A549 (cell line): ENCODE measurements around the gene MOB3A. TPM values are rescaled to one million over a fixed set of nuclear protein-coding genes. Genes with fewer than 3 reads are reported as not detected.

Experiments
- ATAC-seq, 2 experiments: fragments of 200-7000 bp in 1 of 2; fragments of >200 bp in 1 of 2; cut with Nextera tagmentation in 1 of 2; cut with Tn5 transposase in 1 of 2; 3 replicates each; pipeline versions ENCODE4 v1.8.0 to v1.9.1; 2018 to 2020; ENCODE audit warnings: mild to moderate bottlenecking in 1 of 2, moderate library complexity in 1 of 2
- CTCF ChIA-PET: fragments of 300-600 bp; sonication (Branson Sonifier 250); formaldehyde crosslinking; extraction: SDS; loops from one replicate; lab custom pipeline; 2021; ENCODE audit warnings: antibody characterized with exemption, inconsistent platforms; lab: Yijun Ruan, JAX
- POLR2A ChIA-PET: fragments of 350-600 bp; formaldehyde crosslinking; extraction: SDS; loops from one replicate; lab custom pipeline; 2021; ENCODE audit warnings: antibody characterized with exemption, inconsistent platforms; lab: Yijun Ruan, JAX
- DNase-seq, 2 experiments: peaks; one replicate each; pipeline versions ENCODE4 v3.0.0 to v3.0.0-alpha.2; 2011 to 2016; ENCODE audit warnings: low read depth in 1 of 2, low spot score in 1 of 2
- FAIRE-seq: peaks from 2 replicates; lab custom pipeline; 2011; peaks lifted over from hg19 to GRCh38; lab: Jason Lieb, UNC
- H3K27ac ChIP-seq, 2 experiments: fragments of >200 bp; sonication (Bioruptor Twin); formaldehyde crosslinking; 3 replicates each; pipeline ENCODE4 v1.5.1; 2016 to 2017
- H3K4me1 ChIP-seq: fragments of >200 bp; sonication (Bioruptor Twin); formaldehyde crosslinking; 3 replicates; pipeline ENCODE4 v1.6.1; 2016
- H3K4me2 ChIP-seq: fragments of >200 bp; sonication (Bioruptor Twin); formaldehyde crosslinking; 3 replicates; pipeline ENCODE4 v1.6.1; 2016
- H3K4me3 ChIP-seq: fragments of >200 bp; sonication (Bioruptor Twin); formaldehyde crosslinking; 3 replicates; pipeline ENCODE4 v1.5.1; 2016
- H3K9me3 ChIP-seq: fragments of >200 bp; sonication (Bioruptor Twin); formaldehyde crosslinking; 3 replicates; pipeline ENCODE4 v1.6.1; 2016
- CBX2 ChIP-seq: fragments of 200-600 bp; sonication (generic); IDR thresholded peaks from 2 replicates; pipeline ENCODE4 v1.6.1; 2016; ENCODE audit warnings: low read depth, mild to moderate bottlenecking, borderline replicate concordance
- CHD4 ChIP-seq: fragments of 200-600 bp; sonication (generic); IDR thresholded peaks from 2 replicates; pipeline ENCODE4 v1.6.1; 2016; ENCODE audit warnings: antibody characterized with exemption, mild to moderate bottlenecking, borderline replicate concordance
- E2F6 ChIP-seq: IDR thresholded peaks from 2 replicates; pipeline ENCODE4 v1.6.1; 2012; ENCODE audit warnings: low read depth, borderline replicate concordance
- EHF ChIP-seq: fragments of 250-450 bp; sonication (Bioruptor Pico); IDR thresholded peaks from 2 replicates; pipeline ENCODE4 v1.5.0; 2020; ENCODE audit warnings: mild to moderate bottlenecking
- ESRRA ChIP-seq: fragments of 150-350 bp; IDR thresholded peaks from 2 replicates; pipeline ENCODE4 v1.6.1; 2014; ENCODE audit warnings: mild to moderate bottlenecking, low read length, borderline replicate concordance
- FOSB ChIP-seq: fragments of 250-450 bp; sonication (Bioruptor Pico); IDR thresholded peaks from 2 replicates; pipeline ENCODE4 v1.5.0; 2020; ENCODE audit warnings: mild to moderate bottlenecking, moderate library complexity
- FOSL2 ChIP-seq, 2 experiments: fragments of 450-650 bp in 1 of 2; fragments of >200 bp in 1 of 2; sonication (Bioruptor Twin) in 1 of 2; formaldehyde crosslinking; IDR thresholded peaks; 2 replicates each; pipeline versions ENCODE4 v1.5.0 to v1.6.1; 2016 to 2020; ENCODE audit warnings: mild to moderate bottlenecking in 1 of 2, moderate library complexity in 1 of 2
- HES2 ChIP-seq: fragments of >200 bp; sonication (Bioruptor Twin); formaldehyde crosslinking; IDR thresholded peaks from 2 replicates; pipeline ENCODE4 v1.6.1; 2016
- HEYL ChIP-seq: fragments of 250-450 bp; sonication (Bioruptor Pico); IDR thresholded peaks from 2 replicates; pipeline ENCODE4 v1.8.0; 2021; ENCODE audit warnings: mild to moderate bottlenecking, moderate library complexity
- HMGXB4 ChIP-seq: fragments of 250-450 bp; sonication (Bioruptor Pico); IDR thresholded peaks from 2 replicates; pipeline ENCODE4 v1.5.0; 2021; ENCODE audit warnings: mild to moderate bottlenecking, moderate library complexity, borderline replicate concordance
- HOXB13 ChIP-seq: fragments of 250-450 bp; sonication (Bioruptor Pico); IDR thresholded peaks from 2 replicates; pipeline ENCODE4 v1.5.0; 2020; ENCODE audit warnings: low read depth, mild to moderate bottlenecking, moderate library complexity
- JUNB ChIP-seq: fragments of >200 bp; sonication (Bioruptor Twin); formaldehyde crosslinking; IDR thresholded peaks from 2 replicates; pipeline ENCODE4 v1.6.1; 2016
- KDM1A ChIP-seq: fragments of 200-600 bp; sonication (generic); IDR thresholded peaks from 2 replicates; pipeline ENCODE4 v1.6.1; 2016; ENCODE audit warnings: low read depth, mild to moderate bottlenecking
- KDM5A ChIP-seq: fragments of 200-600 bp; sonication (generic); IDR thresholded peaks from 2 replicates; pipeline ENCODE4 v1.6.1; 2016; ENCODE audit warnings: antibody characterized with exemption, mild to moderate bottlenecking
- MAFK ChIP-seq: fragments of 450-650 bp; IDR thresholded peaks from 2 replicates; pipeline ENCODE4 v1.6.1; 2014; ENCODE audit not compliant: partially characterized antibody
- MAZ ChIP-seq: fragments of 150-350 bp; IDR thresholded peaks from 2 replicates; pipeline ENCODE4 v1.6.1; 2014; ENCODE audit warnings: antibody characterized with exemption, low read depth, low read length, borderline replicate concordance
- NPAS2 ChIP-seq: fragments of 250-450 bp; sonication (Bioruptor Pico); IDR thresholded peaks from 2 replicates; pipeline ENCODE4 v1.8.0; 2022; ENCODE audit warnings: mild to moderate bottlenecking, moderate library complexity, borderline replicate concordance
- NR3C1 ChIP-seq: fragments of >200 bp; sonication (Bioruptor Twin); formaldehyde crosslinking; IDR thresholded peaks from 3 replicates; pipeline ENCODE4 v1.6.1; 2017
- PHF8 ChIP-seq: fragments of 200-600 bp; sonication (generic); IDR thresholded peaks from 2 replicates; pipeline ENCODE4 v1.6.1; 2016; ENCODE audit warnings: low read depth, mild to moderate bottlenecking, antibody characterized with exemption, moderate library complexity, borderline replicate concordance
- POLR2A ChIP-seq: IDR thresholded peaks from 2 replicates; pipeline ENCODE4 v1.6.1; 2012; ENCODE audit warnings: mild to moderate bottlenecking, low read length
- RARB ChIP-seq: fragments of 250-450 bp; sonication (Bioruptor Pico); IDR thresholded peaks from 2 replicates; pipeline ENCODE4 v1.8.0; 2021; ENCODE audit warnings: mild to moderate bottlenecking, moderate library complexity
- RFX5 ChIP-seq: fragments of 450-650 bp; IDR thresholded peaks from 2 replicates; pipeline ENCODE4 v1.7.1; 2014; ENCODE audit warnings: antibody characterized with exemption, mild to moderate bottlenecking, moderate library complexity
- SMC3 ChIP-seq: fragments of >200 bp; sonication (Bioruptor Twin); formaldehyde crosslinking; IDR thresholded peaks from 3 replicates; pipeline ENCODE4 v1.6.1; 2018; ENCODE audit warnings: inconsistent platforms
- SREBF2 ChIP-seq: fragments of 450-650 bp; IDR thresholded peaks from 2 replicates; pipeline ENCODE4 v1.6.1; 2014; ENCODE audit warnings: mild to moderate bottlenecking, moderate library complexity
- TP53 ChIP-seq: fragments of 250-450 bp; sonication (Bioruptor Pico); IDR thresholded peaks from 2 replicates; pipeline ENCODE4 v1.5.0; 2021; ENCODE audit warnings: mild to moderate bottlenecking, moderate library complexity
- ZC3H11A ChIP-seq: fragments of 450-650 bp; IDR thresholded peaks from 2 replicates; pipeline ENCODE4 v1.6.1; 2014; ENCODE audit warnings: antibody characterized with exemption, mild to moderate bottlenecking
- ZNF302 ChIP-seq: fragments of 250-450 bp; sonication (Bioruptor Pico); IDR thresholded peaks from 2 replicates; pipeline ENCODE4 v1.9.0; 2021; ENCODE audit warnings: inconsistent platforms, mild to moderate bottlenecking, moderate library complexity
- WGBS: methylation state at CpG from one replicate; pipeline ENCODE4 v1.1.6; 2017; ENCODE audit errors: missing lambda C conversion rate; 5-methylcytosine and 5-hydroxymethylcytosine counted together
- polyA plus RNA-seq, 4 experiments: library from polyadenylated mRNA; depleted of rRNA in 3 of 4; stranded (reverse); fragments of >200 nt; fragmentation: RNase III in 1 of 4; extraction: RNeasy Plus Mini Kit Qiagen cat#74134 plus additional on column Dnase treatment in 1 of 4; gene quantifications; 2 replicates in 3 of 4; 3 replicates in 1 of 4; pipeline ENCODE4 v1.2.3, GENCODE V29; 2011 to 2017
- TF ChIP-seq, protein P1 (sequence below): IDR thresholded peaks from 2 replicates; pipeline ENCODE4 v1.6.1; 2012
- TF ChIP-seq, protein P2 (sequence below): IDR thresholded peaks from 2 replicates; pipeline ENCODE4 v1.6.1; 2012

MOB3A gene
- polyA plus RNA-seq, 2 of the 4 experiments (the other 2 are of a cell fraction): 9.1 to 10.9 TPM

DNA sequence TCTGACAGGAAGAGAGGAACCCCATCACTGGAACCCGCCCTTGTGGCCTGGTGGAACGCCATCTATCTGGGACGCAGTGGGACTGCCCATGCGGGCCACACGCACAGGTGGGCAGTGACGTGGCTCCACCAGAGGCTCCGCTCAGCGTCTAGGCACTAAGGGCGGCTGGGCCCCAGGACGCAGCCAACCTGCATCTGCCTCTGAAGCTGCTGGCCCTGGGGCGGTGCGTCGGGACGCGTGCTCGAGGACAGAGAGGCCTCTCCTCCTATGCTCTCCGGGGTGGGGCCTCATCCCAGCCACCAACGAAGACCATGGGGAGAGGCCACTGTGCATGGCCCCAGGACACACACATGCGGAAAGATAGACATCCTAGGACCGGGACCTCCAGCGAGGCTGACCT, 18.7 kb upstream of the MOB3A start:
- H3K4me3 ChIP-seq: no peak overlapping the region
- H3K4me1 ChIP-seq: no peaks in the 10 kb centered on the region
- ChIA-PET POLR2A (no interaction called here), CTCF (no interaction called here)
- FAIRE-seq (no peak), ATAC-seq (no peak), DNase-seq (no peak)
- no peaks in the 10 kb centered on the region for H3K9me3 ChIP-seq
- H3K27ac ChIP-seq: no peak overlapping the region
- H3K4me2 ChIP-seq: no peak overlapping the region
- 95% methylated on average over 12 of the region's 21 CpGs for whole genome bisulfite sequencing
- TF ChIP-seq SREBF2 (no peak), KDM1A (no peak), CHD4 (no peak), NPAS2 (CRISPR knock-in tag) (no peak), KDM5A (no peak), EHF (CRISPR knock-in tag) (no peak), POLR2A (no peak)

DNA sequence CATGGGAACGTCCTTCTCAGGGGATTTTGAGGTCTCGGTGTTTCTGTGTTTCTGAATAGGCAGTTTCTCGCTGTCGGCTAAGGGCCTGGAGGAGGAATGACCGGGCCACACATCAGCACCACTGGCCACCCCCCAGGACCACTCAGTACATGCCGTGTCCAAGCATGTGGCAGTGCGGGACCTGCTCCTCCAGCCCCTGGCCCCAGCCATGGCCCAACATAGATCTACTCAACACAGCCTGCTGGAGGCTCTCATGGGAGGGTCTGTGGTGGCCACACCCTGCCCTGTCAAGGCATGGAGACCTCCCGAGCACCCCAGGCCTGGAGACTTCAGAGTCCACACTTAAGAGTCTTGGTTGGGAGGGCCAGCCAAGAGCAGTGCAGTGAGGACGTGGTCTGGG, 18.1 kb upstream of the MOB3A start:
- Histone ChIP-seq H3K4me3 (no peak overlapping the region), H3K4me2 (no peak overlapping the region), H3K9me3 (no peaks in the 10 kb centered on the region), H3K4me1 (no peaks in the 10 kb centered on the region), H3K27ac (no peak overlapping the region)
- POLR2A ChIA-PET: no interaction called here
- no peak for ATAC-seq
- FAIRE-seq: no peak
- 96% methylated on average over 5 of the region's 9 CpGs for WGBS
- no peak for DNase-seq
- TF ChIP-seq HOXB13 (CRISPR knock-in tag): no peak
- no peak for TF ChIP-seq MAZ
- no peak for TF ChIP-seq KDM1A
- no peak for TF ChIP-seq RFX5
- TF ChIP-seq FOSB (CRISPR knock-in tag): no peak
- no peak for TF ChIP-seq HMGXB4 (CRISPR knock-in tag)
- TF ChIP-seq MAFK: no peak
- no peak for TF ChIP-seq ZC3H11A
- no peak for TF ChIP-seq SMC3
- no peak for TF ChIP-seq FOSL2 (IDR thresholded peaks at IDR 0.05)
- no peak for TF ChIP-seq FOSL2 (CRISPR knock-in tag; IDR thresholded peaks at IDR 0.05)
- TF ChIP-seq CBX2: no peak
- TF ChIP-seq NPAS2 (CRISPR knock-in tag): no peak
- TF ChIP-seq HEYL: no peak
- TF ChIP-seq E2F6: no peak
- TF ChIP-seq JUNB: no peak
- no peak for TF ChIP-seq ESRRA
- TF ChIP-seq RARB (CRISPR knock-in tag): no peak
- CTCF ChIA-PET: no interaction called here

DNA sequence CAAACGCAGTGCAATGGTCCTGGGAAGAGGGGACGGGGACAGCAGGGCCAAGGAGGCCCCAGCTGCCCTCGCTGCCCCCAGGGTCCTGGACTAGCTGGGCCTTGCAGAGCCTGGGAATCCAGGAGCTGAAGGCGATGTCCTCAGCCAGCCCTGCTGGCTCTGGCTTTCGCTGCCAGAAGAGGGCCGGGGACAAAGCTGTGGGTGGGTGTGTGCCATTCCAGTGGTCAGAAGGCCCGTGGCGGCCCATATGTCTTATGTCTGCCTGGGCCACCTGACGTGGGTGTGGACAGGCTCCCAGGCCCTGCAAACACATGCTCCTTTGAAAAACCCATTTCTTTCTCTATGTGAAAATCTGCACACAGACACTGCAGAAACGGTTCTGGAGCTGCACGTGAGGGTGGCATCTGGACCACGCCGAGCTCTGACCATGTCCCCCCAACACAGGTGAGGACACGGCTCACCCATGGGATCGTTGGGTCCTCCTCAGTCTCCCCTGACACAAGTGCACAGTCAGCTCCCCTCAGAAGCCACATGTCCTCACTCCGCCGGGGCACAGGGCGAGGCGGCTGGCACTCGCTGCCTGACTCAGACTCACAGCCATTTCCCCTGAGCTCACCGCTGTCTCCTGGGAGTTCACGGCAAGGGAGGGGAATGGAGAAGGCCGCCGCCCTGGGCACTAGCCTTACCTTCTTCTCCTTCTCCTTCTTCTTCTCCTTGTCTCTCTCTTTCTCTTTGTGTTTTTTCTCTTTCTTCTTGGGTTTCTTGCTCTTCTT, 17.5 kb upstream of the MOB3A start:
- FAIRE-seq (no peak), DNase-seq (no peak), ATAC-seq (no peak)
- Histone ChIP-seq H3K4me2 (no peak overlapping the region), H3K9me3 (no peaks in the 10 kb centered on the region), H3K4me3 (no peak overlapping the region), H3K27ac (no peak overlapping the region), H3K4me1 (no peaks in the 10 kb centered on the region)
- ChIA-PET CTCF (interaction anchor here (0.6 to 1.2 kb wide), 2 partner anchors 16 to 43 kb away, joined by 3 read pairs; no protein-coding TSS in a partner anchor), POLR2A (no interaction called here)
- WGBS: 87% methylated on average over 17 of the region's 24 CpGs
- TF ChIP-seq HES2: no peak
- TF ChIP-seq HEYL: no peak
- TF ChIP-seq HOXB13 (CRISPR knock-in tag): no peak
- TF ChIP-seq, protein P1, sequence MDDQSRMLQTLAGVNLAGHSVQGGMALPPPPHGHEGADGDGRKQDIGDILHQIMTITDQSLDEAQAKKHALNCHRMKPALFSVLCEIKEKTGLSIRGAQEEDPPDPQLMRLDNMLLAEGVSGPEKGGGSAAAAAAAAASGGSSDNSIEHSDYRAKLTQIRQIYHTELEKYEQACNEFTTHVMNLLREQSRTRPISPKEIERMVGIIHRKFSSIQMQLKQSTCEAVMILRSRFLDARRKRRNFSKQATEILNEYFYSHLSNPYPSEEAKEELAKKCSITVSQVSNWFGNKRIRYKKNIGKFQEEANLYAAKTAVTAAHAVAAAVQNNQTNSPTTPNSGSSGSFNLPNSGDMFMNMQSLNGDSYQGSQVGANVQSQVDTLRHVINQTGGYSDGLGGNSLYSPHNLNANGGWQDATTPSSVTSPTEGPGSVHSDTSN: no peak
- no peak for TF ChIP-seq ZC3H11A
- TF ChIP-seq KDM1A: no peak
- no peak for TF ChIP-seq TP53 (CRISPR knock-in tag)
- no peak for TF ChIP-seq CBX2
- TF ChIP-seq NR3C1: no peak
- TF ChIP-seq, protein P2, sequence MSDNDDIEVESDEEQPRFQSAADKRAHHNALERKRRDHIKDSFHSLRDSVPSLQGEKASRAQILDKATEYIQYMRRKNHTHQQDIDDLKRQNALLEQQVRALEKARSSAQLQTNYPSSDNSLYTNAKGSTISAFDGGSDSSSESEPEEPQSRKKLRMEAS: no peak
- TF ChIP-seq HMGXB4 (CRISPR knock-in tag): no peak
- TF ChIP-seq JUNB: no peak
- TF ChIP-seq ZNF302 (CRISPR knock-in tag): no peak
- no peak for TF ChIP-seq PHF8
- TF ChIP-seq FOSB (CRISPR knock-in tag): no peak
